Measurements from ENCODE around the gene CACNA2D3. TPM values are rescaled to one million over a fixed set of nuclear protein-coding genes. Genes with fewer than 3 reads are reported as not detected.

Gene CACNA2D3
- polyA plus RNA-seq, 2 of the 4 experiments (the other 2 are of a cell fraction) = 0.04 to 0.05 TPM

GRCh38 chr3:54709785-54710184 lies 587.4 kb downstream of the CACNA2D3 start (continued):
- TF ChIP-seq HOXB13 (CRISPR knock-in tag; IDR thresholded peaks at IDR 0.05; ENCODE audit: low read depth) = no peak
- TF ChIP-seq RNF2 (IDR thresholded peaks at IDR 0.05; ENCODE audit: borderline replicate concordance, low read depth) = no peak

- no peaks in the 10 kb centered on the region for H3K9me3 ChIP-seq
- no peak for TF ChIP-seq EHMT2 (IDR thresholded peaks at IDR 0.05; ENCODE audit: low read depth)
- no peak for TF ChIP-seq MAFK (IDR thresholded peaks at IDR 0.05; ENCODE audit: partially characterized antibody)
- no peak for TF ChIP-seq ESRRA (IDR thresholded peaks at IDR 0.05; ENCODE audit: borderline replicate concordance, low read length)
- no peak for TF ChIP-seq EP300 (IDR thresholded peaks at IDR 0.05)
- TF ChIP-seq CBX2 (IDR thresholded peaks at IDR 0.05; ENCODE audit: borderline replicate concordance, low read depth) = no peak
- TF ChIP-seq JUNB (IDR thresholded peaks at IDR 0.05) = no peak
- TF ChIP-seq FOSL2 (IDR thresholded peaks at IDR 0.05) = no peak
- TF ChIP-seq FOSL2 (CRISPR knock-in tag; IDR thresholded peaks at IDR 0.05) = no peak
- TF ChIP-seq RCOR1 (IDR thresholded peaks at IDR 0.05; ENCODE audit: low read depth, low read length) = no peak
- no peak for TF ChIP-seq HOXB13 (CRISPR knock-in tag; IDR thresholded peaks at IDR 0.05; ENCODE audit: low read depth)
- TF ChIP-seq CEBPB (IDR thresholded peaks at IDR 0.05) = no peak
- TF ChIP-seq CBX8 (IDR thresholded peaks at IDR 0.05) = no peak
- no peak for TF ChIP-seq RNF2 (IDR thresholded peaks at IDR 0.05; ENCODE audit: borderline replicate concordance, low read depth)
- H3K4me3 ChIP-seq = no peak overlapping the region
- no peak overlapping the region for H3K27ac ChIP-seq
- ChIA-PET CTCF (no interaction called here), POLR2A (no interaction called here)
- H3K4me1 ChIP-seq = no peaks in the 10 kb centered on the region
- DNase-seq (ENCODE audit: low read depth in 1 of 2, low spot score in 1 of 2) = no peak
- no peak for ATAC-seq
- H3K4me2 ChIP-seq = no peak overlapping the region
- WGBS (ENCODE audit: missing lambda C conversion rate) = 6% methylated on average over 5 of the region's 5 CpGs
- no peak for FAIRE-seq
Observed at GRCh38 chr3:54710954-54711353, 588.6 kb downstream of the CACNA2D3 start.

- no peaks in the 10 kb centered on the region for H3K4me1 ChIP-seq
- H3K9me3 ChIP-seq = no peaks in the 10 kb centered on the region
- ChIA-PET CTCF (no interaction called here), POLR2A (no interaction called here)
- no peak for ATAC-seq
- no peak overlapping the region for H3K4me2 ChIP-seq
- H3K4me3 ChIP-seq = no peak overlapping the region
- no peak overlapping the region for H3K27ac ChIP-seq
- DNase-seq (ENCODE audit: low read depth in 1 of 2, low spot score in 1 of 2) = no peak
- 8% methylated on average over 5 of the region's 5 CpGs for WGBS (ENCODE audit: missing lambda C conversion rate)
- FAIRE-seq = no peak
- no peak for TF ChIP-seq HES2 (IDR thresholded peaks at IDR 0.05)
- no peak for TF ChIP-seq HMGXB4 (CRISPR knock-in tag; IDR thresholded peaks at IDR 0.05; ENCODE audit: borderline replicate concordance)
- no peak for TF ChIP-seq NFE2L2 (conservative IDR thresholded peaks at IDR 0.05; ENCODE audit: low read length)
- TF ChIP-seq EHF (CRISPR knock-in tag; IDR thresholded peaks at IDR 0.05) = no peak
- TF ChIP-seq ZFP36 (IDR thresholded peaks at IDR 0.05; ENCODE audit: borderline replicate concordance, partially characterized antibody) = no peak
- no peak for TF ChIP-seq BCL3 (IDR thresholded peaks at IDR 0.05)
- no peak for TF ChIP-seq HOXA7 (CRISPR knock-in tag; IDR thresholded peaks at IDR 0.05)
- TF ChIP-seq USF2 (IDR thresholded peaks at IDR 0.05) = no peak
- TF ChIP-seq KDM1A (IDR thresholded peaks at IDR 0.05; ENCODE audit: low read depth) = no peak
- no peak for TF ChIP-seq CHD2 (IDR thresholded peaks at IDR 0.05; ENCODE audit: low read length, partially characterized antibody)
- TF ChIP-seq REST (IDR thresholded peaks at IDR 0.05) = no peak
- TF ChIP-seq ZSCAN20 (CRISPR knock-in tag; IDR thresholded peaks at IDR 0.05) = no peak
- TF ChIP-seq MAX (IDR thresholded peaks at IDR 0.05) = no peak
- TF ChIP-seq RAD21 (conservative IDR thresholded peaks at IDR 0.05 in 1 of 2, IDR thresholded peaks at IDR 0.05 in 1 of 2) = no peak
- no peak for TF ChIP-seq HDAC2 (IDR thresholded peaks at IDR 0.05)
- TF ChIP-seq CEBPB (IDR thresholded peaks at IDR 0.05) = no peak
- no peak for TF ChIP-seq FOSL2 (IDR thresholded peaks at IDR 0.05)
- no peak for TF ChIP-seq FOSL2 (CRISPR knock-in tag; IDR thresholded peaks at IDR 0.05)
- TF ChIP-seq PBX3 (IDR thresholded peaks at IDR 0.05) = no peak
Observed at GRCh38 chr3:54712539-54712938, 590.2 kb downstream of the CACNA2D3 start.

Data from A549 (cell line).